Measurements from ENCODE around the gene PTGS1.

PTGS1 gene

GRCh38 chr9:122374885-122375420, 4.1 kb downstream of the PTGS1 start:
- DNase-seq (ENCODE audit: low read depth), result peak; percentile 68
- TF ChIP-seq, protein P1, sequence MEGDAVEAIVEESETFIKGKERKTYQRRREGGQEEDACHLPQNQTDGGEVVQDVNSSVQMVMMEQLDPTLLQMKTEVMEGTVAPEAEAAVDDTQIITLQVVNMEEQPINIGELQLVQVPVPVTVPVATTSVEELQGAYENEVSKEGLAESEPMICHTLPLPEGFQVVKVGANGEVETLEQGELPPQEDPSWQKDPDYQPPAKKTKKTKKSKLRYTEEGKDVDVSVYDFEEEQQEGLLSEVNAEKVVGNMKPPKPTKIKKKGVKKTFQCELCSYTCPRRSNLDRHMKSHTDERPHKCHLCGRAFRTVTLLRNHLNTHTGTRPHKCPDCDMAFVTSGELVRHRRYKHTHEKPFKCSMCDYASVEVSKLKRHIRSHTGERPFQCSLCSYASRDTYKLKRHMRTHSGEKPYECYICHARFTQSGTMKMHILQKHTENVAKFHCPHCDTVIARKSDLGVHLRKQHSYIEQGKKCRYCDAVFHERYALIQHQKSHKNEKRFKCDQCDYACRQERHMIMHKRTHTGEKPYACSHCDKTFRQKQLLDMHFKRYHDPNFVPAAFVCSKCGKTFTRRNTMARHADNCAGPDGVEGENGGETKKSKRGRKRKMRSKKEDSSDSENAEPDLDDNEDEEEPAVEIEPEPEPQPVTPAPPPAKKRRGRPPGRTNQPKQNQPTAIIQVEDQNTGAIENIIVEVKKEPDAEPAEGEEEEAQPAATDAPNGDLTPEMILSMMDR (conservative IDR thresholded peaks at IDR 0.05; ENCODE audit: low read depth, low read length), result no peak
- H3K4me3 ChIP-seq (ENCODE audit: low read depth, low read length), result no peak overlapping the region

DNA sequence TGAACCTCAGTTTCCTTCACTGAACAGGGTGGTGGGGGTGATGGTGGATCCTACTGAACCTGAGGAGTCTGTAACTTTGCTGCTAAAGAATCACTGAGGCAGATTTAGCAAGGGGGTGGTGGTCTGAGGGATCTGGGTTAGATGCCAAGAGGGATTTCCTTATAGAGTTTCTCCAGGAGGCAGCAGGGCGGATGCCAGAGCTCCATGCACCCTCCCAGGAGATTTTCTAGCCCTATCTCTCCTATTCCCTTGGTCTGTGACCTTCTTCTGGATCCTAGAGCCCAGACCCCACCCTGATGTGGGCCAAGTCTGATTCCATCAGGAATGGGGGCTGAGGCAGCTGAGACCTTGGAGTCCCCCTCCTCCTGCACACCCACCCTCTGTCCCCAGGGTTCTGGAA, 6.0 kb downstream of the PTGS1 start:
- DNase-seq (ENCODE audit: low read depth), result no peak
- no peak overlapping the region for H3K4me3 ChIP-seq (ENCODE audit: low read depth, low read length)
- TF ChIP-seq, protein P1 (conservative IDR thresholded peaks at IDR 0.05; ENCODE audit: low read depth, low read length), result no peak

GRCh38 chr9:122377241-122378164, 6.7 kb downstream of the PTGS1 start:
- no peak overlapping the region for H3K4me3 ChIP-seq (ENCODE audit: low read depth, low read length)
- TF ChIP-seq, protein P1 (conservative IDR thresholded peaks at IDR 0.05; ENCODE audit: low read depth, low read length), result no peak
- peak; percentile 40 for DNase-seq (ENCODE audit: low read depth)

DNA sequence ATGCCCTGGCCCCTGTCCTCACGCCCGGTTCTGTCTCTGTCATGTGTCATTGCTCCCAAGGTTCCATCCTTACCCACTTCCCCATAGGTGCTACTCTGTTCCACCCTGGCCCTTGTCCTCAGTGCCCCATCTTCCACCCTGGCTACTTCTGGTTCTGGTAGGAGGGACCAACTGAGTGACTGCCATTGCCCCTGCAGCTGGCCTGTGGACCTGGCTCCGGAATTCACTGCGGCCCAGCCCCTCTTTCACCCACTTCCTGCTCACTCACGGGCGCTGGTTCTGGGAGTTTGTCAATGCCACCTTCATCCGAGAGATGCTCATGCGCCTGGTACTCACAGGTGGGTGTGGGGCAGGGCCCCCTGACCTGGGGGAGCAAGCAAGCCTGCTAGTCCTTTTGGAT, 7.4 kb downstream of the PTGS1 start:
- H3K4me3 ChIP-seq (ENCODE audit: low read depth, low read length), result no peak overlapping the region
- DNase-seq (ENCODE audit: low read depth), result no peak
- TF ChIP-seq, protein P1 (conservative IDR thresholded peaks at IDR 0.05; ENCODE audit: low read depth, low read length), result no peak

DNA sequence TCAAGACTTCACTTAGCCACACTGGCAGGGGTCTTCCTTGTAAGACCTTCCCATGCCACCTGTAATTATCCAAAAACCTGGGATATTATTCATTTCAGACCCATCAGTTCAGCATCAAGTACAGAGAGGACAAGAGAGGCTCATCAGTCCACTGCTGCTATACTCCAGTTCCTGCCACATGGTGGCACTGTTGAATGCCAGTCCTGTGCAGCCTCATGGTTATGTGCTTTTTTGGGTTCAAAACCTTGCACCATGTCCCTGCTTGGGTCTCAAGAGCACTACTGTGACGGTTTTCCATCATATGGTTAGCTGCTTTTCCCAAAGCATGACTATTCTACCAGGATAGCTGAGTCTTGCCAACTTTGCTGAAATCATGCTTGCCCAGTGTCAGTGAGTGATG, 8.5 kb downstream of the PTGS1 start:
- TF ChIP-seq, protein P1 (conservative IDR thresholded peaks at IDR 0.05; ENCODE audit: low read depth, low read length), result peak; percentile 59
- DNase-seq (ENCODE audit: low read depth), result no peak
- H3K4me3 ChIP-seq (ENCODE audit: low read depth, low read length), result no peak overlapping the region

DNA sequence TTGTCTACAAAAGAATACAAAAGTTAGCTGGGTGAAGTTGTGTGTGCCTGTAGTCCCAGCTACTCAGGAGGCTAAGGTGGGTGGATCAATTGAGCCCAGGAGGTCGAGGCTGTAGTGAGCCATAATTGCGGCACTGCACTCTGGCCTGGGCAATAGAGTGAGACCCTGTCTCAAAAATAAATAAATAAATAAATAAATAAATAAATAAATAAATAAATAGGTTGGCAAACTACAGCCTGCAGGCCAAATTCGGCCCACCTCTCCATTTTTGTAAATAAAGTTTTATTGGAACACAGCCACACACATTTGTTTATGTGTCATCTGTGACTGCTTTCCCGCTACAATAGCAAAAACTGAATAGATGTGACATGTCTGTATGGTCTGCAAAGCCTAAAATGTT, 9.5 kb downstream of the PTGS1 start:
- TF ChIP-seq, protein P1 (conservative IDR thresholded peaks at IDR 0.05; ENCODE audit: low read depth, low read length), result no peak
- no peak overlapping the region for H3K4me3 ChIP-seq (ENCODE audit: low read depth, low read length)
- no peak for DNase-seq (ENCODE audit: low read depth)
